GM21786 (cell line): ENCODE measurements around the gene CRYGA.
A peak's percentile ranks its signal among the peaks of the same experiment; 100 is the strongest.

Experiments used
- ATAC-seq: cut with Tn5 transposase; IDR thresholded peaks from one replicate; pipeline ENCODE4 v1.9.1; 2021; ENCODE audit not compliant: unreplicated experiment

The CRYGA gene, protein sequence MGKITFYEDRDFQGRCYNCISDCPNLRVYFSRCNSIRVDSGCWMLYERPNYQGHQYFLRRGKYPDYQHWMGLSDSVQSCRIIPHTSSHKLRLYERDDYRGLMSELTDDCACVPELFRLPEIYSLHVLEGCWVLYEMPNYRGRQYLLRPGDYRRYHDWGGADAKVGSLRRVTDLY

DNA sequence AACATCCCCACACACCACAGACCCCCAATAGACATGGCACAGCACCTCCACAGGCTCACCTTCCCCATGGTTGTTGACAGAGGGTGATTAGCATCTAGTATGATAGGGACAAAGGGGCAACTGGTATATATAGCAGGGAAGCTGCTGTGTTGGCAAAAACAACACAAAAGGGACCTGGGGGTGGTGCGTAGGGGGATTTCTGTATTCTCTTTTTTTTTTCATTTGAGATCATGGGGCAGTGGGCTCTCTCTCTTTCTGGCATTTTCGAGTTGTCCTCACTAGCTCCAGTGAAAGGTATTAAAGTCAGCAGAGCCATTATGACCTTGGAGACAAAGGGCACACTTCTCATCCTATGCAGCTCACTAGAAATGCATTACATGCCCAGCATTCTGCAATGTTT, at the start of gene CRYGA:
Gene CRYGA (minus strand): TSS at position 101 of the 400 bp plus-strand sequence. CDS start 33 bp downstream, at position 68.
- ATAC-seq, result no peak

DNA sequence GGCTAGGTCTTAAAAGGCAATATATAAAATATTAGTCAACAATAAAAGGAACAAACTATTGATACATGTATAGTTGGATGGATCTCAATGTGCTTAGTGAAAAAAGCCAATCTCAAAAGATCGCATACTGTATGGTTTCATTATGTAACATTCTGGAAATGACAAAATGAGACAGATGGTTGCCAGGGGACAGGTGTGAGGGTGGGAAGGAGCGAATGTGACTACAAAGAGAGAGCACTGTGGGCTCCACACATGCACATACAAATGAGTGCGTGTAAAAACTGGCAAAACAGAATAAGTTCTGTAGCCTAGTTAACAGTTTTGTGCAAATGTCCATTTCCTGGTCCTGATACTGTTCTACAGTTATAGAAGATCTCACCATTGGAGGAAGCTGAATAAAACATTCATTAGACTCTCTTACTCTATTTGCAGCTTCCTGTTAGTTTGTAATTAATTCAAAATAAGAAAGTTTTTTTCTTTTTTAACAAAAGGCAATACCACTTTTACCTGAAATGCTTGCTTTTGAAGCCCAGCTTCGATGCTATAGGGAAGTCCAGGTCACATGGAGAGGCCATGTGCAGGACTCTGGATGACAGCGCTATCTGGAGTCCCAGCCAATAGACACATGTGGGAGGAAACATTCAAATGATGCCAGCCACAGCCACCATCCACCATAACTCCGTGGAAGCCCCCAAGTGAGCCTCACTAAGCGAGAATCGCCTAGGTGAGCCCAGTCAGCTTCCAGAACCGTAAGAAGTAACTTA, 47.5 kb upstream of the CRYGA start:
- ATAC-seq, result no peak

DNA sequence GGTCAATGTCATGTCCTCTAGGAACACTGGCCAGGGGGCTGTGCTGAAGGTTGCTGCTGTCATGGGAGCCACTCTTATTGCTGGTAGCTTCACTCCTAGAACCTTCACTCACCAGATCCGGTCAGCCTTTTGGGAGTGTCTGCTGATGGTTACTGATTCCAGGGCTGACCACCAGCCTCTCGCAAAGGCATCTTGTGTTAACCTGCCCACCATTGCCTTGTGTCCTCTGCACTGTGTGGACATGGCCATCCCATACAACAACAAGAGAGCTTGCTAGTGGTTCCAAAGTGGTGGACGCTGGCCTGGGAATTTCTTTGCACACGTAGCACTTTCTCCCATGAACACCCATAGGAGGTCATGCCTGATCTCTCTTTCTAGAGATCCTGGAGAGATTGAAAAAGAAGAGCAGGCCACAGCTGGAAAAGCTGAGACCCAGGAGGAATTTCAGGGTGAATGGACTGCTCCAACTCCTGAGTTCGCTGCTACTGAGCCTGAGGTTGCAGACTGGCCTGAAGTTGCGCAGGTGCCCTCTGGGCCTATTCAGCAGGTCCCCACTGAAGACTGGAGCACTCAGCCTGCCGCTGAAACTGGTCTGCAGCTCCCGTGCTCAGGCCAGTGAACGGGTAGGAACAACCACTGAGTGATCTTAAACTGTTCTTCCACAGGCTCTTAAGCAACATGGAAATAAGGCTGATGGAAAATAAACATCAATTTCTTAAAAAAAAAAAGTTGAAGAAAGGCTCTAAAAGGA, 45.1 kb upstream of the CRYGA start:
- no peak for ATAC-seq

DNA sequence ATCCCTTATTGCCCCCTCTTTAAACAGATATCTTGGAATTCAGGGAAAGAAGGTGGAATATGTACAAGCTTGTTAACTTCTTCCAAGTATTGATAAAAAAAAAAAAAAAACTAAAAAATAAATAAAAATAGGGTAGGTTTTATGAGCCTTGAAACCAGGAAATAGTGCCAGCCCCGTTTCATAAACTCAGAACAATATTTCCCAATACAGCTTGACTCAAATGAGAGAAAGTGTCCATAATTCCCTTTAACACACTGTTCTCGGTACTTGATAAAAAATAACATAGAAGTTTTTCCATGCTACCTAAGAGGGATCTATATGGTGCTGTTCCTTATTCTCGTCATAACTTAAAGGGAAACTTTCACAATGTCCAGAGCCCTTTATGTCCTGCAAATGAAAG, 44.4 kb upstream of the CRYGA start:
- ATAC-seq, result no peak

DNA sequence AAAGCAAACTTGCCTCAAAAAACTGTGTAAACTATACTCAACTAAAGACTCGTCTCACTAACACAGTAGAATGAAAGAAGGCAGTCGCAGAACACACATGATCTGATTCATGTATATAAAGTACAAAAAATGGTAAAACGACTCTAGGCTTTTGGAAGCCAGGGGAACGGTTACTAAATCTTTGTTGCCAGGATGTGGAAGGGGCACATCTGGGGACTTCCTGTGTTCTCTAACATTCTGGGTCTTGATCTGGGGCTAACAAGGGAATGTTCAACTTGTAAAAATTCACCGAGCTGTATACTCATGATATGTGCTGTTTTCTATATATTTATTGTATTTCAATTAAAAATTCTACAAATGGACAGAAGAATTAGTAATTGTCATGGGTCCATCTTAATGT, 40.8 kb upstream of the CRYGA start:
- ATAC-seq, result no peak

DNA sequence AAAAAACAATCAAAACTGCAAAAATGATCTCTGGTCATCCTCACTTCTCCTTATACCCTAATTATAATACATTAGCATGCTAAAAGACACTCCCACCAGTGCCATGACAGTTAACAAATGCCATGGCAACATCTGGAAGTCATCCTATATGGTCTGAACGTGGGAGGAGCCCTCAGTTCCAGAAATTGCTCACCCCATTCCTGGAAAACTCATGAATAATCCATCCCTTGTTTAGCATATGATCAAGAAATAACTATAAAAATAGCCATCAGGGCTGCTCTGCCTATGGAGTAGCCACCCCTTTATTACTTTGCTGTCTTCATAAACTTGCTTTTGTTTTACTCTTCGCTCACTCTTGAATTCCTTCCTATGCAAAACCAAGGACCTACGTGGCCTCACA, 32.1 kb upstream of the CRYGA start:
- no peak for ATAC-seq

DNA sequence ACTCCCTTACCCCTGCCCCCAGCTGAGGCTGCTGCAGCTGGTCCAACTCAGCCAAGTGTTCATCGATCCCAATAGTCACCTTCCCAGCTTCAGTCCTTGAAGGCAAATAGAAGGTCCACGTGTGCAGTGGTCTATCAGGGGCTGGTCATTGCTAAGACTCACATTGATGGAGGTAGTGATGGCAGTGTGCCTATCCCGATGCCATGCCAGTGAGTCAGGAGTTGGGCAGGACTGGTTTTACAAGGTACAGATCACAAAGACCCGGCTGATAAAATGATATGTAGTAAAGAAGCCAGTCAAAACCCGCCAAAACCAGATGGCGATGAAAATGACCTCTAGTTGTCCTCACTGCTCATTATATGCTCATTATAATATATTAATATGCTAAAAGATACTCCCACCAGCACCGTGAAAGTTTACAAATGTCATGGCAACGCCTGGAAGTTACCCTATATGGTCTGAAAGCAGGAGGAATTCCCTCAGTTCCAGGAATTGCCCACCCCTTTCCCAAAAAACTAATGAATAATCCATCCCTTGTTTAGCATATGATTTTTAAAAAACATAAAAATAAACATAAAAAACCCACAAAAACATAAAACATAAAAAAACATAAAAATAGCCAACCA, 29.3 kb upstream of the CRYGA start:
- no peak for ATAC-seq

DNA sequence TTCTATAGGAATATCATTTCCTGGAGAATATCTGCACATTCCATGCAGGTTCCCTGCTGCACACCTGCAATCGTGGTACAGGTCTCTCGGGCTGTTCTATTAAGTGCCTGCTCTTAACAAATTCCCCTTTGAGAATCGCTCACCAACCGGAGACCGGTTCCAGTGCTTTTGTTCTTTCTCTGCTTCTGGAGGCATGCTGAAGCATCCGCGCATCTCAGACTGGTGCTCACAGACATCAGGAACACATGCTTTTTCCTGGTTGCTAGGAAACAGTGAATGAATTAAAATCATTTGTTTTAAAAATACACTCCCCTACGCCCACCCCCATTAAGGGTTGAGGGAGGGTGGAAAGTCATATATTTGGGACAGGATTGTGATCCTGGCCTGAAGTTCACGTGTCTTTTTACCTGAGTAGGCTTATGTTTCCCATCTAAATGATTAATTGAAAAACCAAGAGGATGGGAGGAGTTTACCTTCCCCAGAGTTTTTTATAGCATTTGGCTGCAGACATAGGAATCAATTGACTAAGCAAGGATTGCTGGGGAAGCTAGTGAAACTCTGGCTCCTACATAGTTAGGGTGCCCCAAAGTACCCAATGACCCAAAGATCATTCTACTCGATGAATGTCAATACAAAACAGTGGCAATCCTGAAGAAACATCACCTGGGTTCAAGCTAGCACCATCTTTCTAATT, 26.6 kb upstream of the CRYGA start, which contains the start of gene C2orf80:
Gene C2orf80 (minus strand): TSS at position 221 of the 694 bp plus-strand sequence. CDS start 3,044 bp downstream, outside the sequence.
- no peak for ATAC-seq

DNA sequence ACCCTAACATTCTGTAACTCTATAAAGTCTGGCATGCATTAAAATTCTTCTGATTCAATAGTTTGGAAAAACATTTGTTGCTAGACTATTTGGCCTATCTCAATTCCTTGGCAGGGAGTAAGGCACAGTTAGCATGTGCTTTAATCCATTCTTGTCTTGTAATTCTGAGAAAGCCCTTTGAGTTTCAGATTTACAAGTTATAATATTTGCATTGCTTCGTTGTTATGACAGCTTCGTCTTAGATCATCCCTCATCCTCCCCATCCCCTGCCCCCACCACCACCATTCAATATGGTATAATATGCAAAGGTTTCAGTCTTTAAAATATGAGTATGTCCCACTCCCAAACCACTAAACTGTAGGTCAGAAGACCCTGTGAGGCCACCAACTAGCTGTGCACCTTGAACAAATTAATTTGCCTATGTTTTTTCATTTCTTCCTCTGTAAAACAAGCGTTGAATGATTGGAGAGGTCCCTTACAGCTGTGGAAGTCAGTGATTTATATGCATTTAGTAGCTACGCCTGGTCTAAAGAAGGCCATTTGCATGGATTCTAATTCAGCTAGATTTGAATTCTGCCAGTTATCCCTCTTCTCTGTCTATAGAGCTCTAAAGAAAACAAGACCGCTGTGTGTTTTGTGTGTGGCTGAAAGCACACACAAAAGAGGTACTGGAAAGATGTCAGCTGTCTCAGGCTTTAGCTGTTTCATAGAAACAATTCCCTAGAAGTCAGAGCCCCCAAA, 25.9 kb upstream of the CRYGA start:
- ATAC-seq, result no peak

DNA sequence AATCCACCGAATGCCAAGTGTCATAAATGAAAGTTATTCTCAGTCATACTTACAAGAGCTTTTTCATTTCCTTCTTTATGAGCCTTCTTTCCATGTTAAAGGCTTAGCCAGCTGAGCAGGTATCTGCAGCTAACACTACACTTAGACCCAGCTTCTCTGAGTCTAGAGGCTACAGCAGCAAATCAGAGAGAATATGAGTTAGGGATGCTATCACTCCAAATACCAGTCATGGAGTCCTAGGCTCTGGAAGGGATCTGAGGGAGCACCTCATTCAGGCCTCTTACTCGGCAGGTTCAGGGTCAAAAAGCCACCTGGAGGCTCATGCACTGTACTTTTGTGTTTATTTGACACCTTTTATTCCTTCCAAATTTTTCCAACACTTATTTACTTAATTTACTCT, 23.5 kb upstream of the CRYGA start:
- ATAC-seq, result no peak

DNA sequence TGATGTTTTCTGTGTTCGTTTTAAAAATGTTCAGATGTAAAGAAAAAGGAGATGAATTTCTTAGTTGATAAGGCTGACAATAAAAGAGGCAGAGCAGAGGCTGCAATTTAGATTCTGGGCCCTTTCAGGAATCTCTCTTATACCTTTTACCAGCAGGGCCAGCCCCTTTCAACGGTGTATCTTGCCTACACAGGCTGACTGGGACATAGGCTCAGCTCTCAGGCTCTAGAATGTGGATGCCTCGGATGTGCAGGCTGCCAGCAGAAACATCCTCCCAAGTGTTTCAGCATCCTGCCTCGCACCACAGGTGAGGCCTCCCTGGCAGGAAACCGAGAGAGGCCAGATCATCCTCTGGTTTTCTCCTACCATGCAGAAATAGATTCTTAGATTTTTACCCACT, 23.1 kb upstream of the CRYGA start:
- ATAC-seq, result no peak

DNA sequence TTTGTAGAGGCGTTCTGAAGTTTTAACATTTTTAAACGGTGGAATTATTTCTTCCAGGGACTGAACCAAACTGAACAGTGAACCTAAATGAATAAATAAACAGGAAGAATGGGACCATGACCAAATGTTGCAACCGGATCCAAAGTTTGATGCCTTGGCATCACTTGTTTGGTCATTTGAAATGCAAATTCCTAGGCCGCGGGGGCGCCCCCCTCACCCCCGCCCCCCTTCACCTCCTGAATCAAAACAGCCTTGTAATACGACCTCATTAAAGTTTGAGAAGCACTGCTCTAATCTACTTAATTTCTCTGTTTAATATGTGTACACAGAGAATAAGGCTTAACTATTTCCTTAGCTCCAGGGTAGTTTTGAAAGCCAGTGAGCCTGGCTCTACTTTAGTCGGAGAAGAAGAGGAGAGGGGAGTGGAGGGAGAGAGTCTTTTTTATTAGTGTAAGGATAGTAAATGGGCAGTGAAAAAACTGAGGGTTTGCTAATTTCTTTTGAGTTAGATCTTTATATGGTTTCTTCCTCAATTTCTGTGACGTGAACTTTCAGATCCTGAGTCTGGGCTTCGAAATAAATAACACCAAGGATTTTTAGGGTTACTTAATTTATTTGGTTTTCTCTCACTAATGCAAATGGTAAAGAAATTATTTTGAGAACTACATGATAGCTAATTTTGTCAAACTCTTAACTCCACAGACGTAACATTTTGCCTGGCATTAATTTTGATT, 20.8 kb upstream of the CRYGA start:
- no peak for ATAC-seq

DNA sequence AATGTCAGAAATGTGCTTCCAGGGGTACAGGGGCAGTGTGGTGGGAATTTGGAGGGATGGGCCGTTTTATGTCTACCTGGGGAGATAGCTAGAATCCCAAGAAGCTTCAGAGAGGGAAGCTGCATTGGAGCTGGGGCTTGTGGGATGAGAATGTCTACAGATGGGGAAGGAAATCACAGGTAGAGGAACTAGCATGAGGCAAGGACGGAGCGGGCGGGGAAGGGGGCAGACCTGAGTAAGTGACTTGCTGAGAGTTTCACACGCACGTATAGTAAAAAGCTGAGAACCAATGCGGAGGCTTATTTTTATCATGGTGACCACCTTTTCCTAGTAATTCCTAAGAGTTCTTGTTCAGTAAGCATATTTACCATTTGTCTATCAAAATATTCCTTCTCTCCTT, 20.1 kb upstream of the CRYGA start:
- ATAC-seq, result no peak

DNA sequence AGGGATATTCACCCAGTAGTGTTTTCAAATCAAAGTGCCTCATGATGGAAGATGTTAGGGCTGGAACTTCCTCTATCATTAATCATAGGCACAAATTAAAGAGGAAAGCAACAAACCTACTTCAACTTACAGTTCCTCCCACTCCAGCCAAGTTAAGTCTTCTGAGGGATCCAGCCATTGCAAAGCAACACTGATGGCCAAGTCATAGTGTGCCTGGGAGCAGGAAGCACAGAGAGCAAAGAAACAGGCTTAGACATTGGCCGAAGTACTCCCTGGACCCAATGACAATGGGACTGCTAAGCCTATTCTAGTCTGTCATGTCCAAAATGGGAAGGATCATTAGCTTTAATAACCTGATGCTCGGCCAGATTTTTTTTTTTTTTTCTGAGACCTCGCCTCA, 19.4 kb upstream of the CRYGA start:
- ATAC-seq, result no peak

DNA sequence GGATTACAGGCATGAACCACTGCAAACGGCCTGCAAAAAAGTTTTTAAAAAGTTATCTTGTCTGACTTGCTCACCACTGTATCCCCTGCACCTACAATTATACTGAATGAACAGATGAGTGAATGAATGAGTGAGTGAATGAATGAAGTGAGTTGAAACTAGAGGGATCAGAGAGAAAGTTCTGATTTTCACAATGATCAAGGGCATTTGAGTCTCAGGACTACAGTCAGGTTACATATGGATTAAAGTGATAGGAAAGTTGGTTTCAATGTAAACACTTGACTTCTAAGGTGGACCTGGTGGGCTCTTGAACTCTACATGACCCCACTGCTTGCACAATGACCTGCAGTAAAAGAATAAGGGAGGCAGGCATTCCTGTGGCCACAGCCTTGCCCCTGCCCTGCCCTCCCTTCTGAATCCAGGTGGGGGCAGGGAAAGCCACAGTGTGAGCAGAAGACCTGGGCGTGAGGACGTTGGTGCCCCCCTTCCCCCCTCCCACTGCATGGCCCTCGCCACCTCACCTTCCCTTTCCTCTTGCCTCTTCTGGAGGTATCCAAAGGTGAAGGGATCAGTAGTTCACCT, 15.7 kb upstream of the CRYGA start:
- no peak for ATAC-seq

DNA sequence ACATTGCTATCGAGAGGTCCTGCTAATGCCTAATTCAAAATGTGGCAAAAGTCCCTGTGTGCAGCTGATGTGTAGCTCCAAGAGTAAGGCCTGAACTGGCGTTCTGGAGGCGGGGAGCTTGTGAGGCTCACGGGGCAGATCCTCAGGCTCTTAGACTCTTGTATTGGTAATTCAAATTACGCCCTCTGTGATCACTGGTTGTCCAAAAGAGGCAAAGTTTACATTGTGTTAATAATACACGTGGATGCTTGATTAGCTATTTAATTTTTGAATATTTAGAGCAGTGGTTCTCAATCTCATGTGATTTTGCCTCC, 12.4 kb upstream of the CRYGA start:
- ATAC-seq, result no peak

DNA sequence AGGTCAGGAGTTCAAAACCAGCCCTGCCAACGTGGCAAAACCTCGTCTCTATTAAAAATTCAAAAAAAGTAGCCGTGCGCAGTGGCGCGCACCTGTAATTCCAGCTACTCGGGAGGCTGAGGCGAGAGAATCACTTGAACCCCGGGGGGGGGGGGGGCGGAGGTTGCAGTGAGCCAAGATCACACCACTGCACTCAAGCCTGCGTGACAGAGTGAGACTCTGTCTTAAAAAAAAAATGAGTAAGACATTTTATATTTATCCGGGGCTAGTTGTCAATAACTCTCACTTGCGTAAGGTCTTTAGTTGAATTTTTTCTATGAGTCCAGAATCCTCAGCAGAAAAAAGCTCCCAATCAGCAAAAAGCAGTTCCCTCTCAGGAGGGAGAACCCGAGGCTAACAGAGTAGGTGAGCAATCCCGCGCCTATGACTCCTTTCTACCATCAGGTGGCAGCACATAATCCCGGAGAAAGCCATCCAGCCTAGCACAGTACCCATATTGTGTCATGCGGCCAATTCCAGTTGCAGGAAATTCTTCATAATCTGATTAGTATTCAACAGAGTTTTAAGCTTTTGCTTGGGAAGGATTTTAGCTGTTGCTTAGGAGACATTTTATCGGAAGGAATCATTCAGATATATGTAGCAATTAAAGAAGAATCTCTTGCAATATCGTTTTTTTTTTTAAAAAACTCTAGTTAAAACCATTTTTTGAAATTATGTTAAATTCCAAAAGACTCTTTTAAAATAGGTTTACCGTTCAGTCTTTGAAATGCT, 11.9 kb upstream of the CRYGA start:
- peak; percentile 99 for ATAC-seq

DNA sequence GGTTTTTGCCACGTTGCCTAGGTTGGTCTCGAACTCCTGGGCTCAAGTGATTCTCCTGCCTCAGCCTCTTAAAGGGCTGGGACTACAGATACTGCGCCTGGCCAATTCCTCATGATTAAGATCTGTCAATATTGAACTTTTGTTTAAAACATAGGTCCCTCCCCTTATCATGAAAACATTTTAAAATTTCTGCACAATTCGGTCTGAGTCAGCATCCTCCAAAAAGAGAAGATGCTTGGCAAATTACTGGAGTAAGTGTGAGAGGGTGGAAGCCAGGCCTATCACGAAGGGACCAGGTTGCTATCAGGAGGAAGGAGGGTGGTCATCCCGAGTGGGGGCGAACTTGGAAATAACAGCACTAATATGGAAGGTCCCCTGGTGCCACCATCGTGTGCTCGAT, 10.8 kb upstream of the CRYGA start:
- ATAC-seq, result no peak

DNA sequence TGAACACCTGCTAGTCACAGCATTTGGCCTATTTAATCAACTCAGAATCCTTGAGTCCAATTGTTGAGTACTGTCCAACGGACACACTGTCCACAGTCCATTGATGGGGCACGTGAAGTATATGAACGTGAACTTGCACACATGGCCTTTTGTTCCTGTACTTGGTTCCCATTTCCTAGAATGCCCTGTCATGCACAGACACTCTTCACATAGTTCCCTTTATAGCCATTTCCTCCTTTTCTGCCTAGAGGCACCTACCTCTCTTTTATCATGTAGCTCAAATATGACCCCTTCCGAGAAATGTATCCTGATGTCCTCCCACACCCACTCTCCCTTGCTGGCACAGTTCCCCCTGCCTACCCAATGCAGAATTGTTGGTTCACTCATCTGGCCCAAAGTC, 8.7 kb upstream of the CRYGA start:
- no peak for ATAC-seq
